ENCODE data around the gene RTEL1.

Gene RTEL1

GRCh38 chr20:63672666-63673065, 14.6 kb downstream of the RTEL1 start:
- no peak for DNase-seq

GRCh38 chr20:63673951-63674350, 15.8 kb downstream of the RTEL1 start:
- no peak for DNase-seq

GRCh38 chr20:63675681-63676368, 17.7 kb downstream of the RTEL1 start:
- no peak for DNase-seq

DNA sequence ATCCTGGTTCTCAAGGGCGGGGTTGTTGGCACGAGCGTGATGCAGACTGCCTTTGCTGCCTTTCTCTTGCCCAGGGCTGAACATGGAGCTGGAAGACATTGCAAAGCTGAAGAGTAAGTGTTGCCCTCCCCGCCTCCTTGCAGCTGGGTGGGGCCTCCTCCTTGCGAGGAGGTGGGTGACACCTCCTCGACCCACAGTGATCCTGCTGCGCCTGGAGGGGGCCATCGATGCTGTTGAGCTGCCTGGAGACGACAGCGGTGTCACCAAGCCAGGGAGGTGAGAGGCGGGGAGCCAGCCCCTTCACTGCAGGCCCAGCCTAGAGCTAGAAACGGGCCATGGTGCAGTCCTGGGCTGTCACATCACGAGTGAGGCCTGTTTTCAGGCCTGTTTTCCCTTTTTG, 20.0 kb downstream of the RTEL1 start:
- no peak for DNase-seq

GRCh38 chr20:63678667-63679465, 20.8 kb downstream of the RTEL1 start:
- DNase-seq = no peak

- no peak for DNase-seq
Measured at GRCh38 chr20:63679799-63680305, 21.7 kb downstream of the RTEL1 start.

DNA sequence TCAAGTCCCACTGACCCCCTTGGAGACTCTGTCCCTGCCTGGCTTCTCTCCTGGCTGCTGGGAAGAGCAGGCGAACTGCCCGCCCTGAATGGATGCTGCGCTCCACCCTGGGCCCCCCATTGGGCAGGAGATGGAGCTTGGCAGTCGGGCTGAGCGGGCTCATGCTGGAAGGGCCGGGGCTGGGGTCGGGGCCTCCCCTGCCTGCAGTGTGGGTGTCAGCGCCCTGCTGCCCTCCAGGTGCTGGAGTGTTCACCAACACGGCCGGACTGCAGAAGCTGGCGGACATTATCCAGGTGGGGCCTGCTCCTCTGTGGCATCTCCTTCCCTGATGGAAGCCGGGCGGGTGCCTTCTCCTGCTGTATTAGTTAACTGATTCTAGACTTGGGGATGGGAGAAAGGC, 22.3 kb downstream of the RTEL1 start:
- DNase-seq = no peak

DNA sequence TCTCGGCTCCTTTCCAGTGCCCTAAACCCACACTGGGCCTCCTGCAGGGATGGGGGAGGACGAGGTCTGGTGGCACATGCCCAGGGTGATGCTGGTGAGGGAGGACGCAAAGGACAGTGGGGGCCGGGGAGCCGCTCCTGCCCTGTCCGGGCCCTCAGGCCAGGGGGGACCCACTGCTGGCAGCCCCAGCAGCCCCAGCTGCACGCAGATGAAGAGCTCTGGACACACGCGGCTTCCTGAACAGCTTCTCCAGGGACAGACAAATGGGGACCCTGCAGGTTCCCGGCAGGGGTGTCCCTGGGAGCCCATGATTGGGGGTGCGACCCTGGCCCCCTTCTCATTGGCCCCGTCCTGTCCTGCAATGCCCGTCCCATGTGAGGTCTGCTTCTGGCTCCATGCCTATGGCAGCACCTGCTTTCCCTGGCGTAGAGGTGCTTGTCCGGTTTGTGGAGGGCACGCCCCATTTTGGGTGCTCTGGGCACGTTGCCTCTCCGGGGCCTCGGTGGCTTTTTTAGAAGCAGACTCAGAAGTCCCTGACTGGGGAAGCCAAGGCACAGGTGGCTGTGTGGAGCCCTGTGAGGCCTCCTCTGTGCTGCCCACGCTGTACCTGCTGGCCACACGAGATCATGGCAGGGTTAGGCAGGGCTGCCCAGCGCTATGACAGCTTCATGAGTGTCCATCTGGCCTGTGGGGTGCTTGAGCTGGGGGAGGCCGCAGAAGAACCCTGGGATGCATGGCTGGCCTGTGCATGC, 22.9 kb downstream of the RTEL1 start:
- DNase-seq = no peak

DNA sequence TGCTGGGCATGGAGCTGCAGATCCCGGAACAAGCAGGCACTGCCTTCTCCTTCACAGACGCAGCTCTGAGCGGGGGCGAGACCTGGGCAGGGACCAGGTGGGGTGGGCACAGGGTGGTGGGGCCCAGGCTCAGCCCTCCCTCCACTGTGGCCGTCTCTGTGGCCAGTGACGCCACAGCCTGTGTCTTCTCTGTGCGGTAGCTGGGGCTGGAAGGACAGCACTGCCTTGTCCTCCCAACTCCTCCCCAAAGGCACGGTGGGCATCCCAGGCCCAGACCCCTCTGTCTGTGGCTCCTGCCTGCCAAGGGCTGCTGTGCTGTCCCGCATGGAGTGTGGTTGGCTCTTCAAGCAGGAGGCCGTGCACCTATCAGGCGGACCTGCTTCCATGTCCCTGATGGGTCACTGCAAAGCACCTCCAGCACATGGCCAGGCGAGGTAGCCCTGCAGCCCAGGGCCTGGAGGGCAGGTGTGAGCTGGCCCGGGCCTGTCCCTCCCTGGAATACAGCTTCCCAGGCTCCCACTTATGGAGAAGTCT, 23.6 kb downstream of the RTEL1 start:
- no peak for DNase-seq

- no peak for DNase-seq
Measured at GRCh38 chr20:63682384-63683139, 24.4 kb downstream of the RTEL1 start.

DNA sequence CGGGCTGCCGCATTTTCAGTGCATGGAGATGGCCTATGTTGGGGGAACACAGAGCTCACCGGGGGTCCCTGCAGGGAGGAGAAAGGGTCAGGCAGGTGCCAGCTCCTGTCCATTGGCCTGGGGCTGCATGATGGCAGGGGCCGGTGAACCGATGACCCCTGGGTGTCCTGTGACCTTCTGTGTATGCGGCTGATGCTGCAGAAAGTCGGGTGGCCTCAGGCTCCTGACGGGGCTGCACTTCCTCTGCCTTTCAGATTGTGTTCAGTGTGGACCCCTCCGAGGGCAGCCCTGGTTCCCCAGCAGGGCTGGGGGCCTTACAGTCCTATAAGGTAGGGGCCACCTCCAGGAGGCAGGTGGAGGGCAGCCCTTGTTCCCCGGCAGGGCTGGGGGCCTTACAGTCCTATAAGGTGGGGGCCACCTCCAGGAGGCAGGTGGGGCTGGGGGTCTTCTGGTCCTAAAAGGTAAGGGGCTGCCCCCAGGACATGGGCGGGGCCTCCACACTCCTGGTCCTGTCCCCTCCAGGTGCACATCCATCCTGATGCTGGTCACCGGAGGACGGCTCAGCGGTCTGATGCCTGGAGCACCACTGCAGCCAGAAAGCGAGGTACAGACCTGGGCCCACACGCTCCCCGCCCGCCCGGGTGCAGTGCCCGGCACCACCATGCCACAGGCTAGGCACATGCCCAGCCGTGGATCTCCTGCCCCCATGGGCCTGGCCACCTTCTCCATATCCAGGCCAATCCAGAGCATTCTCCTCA, 27.3 kb downstream of the RTEL1 start:
- DNase-seq = no peak

DNA sequence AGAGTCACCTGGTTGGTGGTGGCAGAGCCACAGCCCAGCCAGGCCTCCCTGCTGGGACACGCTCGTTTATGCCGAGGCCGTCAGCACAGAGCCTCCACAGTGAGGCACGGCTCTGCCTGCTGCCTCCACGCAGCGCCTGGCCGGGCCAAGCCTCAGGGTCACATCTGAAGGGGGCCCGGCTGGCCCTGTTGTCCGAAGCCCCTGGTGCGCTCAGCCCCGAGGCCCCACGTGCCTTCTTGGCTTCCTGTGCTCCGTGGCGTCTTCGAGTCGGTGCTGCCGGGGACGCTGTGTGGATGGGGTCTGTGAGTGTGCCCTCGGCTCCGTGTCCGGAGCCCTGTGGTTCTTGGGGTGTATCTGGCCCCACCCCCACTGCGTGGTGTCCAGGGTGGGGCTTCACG, 28.0 kb downstream of the RTEL1 start:
- no peak for DNase-seq

- DNase-seq = peak; percentile 43
Measured at GRCh38 chr20:63686492-63687321, 28.6 kb downstream of the RTEL1 start.

DNA sequence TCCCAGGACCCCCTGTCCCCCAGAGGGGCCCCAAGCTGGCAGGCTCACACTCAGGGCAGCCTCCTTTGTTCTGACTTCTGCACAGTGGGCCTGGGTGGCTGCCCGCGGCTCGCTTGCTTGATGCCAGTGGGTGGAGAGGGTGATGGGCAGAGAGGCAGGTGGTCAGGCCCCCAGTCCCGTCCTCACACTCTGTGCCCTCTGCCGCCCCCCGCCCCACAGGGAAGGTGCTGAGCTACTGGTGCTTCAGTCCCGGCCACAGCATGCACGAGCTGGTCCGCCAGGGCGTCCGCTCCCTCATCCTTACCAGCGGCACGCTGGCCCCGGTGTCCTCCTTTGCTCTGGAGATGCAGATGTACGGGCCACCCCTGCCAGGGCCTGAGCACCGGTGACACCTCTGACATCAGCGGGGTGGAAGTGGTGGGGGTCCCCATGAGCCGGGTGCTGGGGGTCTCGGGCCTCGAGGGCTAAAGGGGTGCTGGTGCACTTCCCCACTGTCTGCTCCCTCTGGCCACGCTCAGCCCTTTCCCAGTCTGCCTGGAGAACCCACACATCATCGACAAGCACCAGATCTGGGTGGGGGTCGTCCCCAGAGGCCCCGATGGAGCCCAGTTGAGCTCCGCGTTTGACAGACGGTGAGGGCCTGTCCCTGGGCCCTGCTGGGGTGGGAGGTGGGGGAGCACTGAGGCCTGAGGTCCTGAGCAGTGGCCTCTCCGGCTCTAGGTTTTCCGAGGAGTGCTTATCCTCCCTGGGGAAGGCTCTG, 29.5 kb downstream of the RTEL1 start:
- no peak for DNase-seq

GRCh38 chr20:63688228-63689045, 30.3 kb downstream of the RTEL1 start:
- DNase-seq = no peak

- DNase-seq = no peak
Measured at GRCh38 chr20:63689046-63690002, 31.2 kb downstream of the RTEL1 start.

GRCh38 chr20:63690003-63690897, 32.1 kb downstream of the RTEL1 start:
- DNase-seq = no peak

All from CD4-positive, alpha-beta T cell treated with Interleukin-6 for 4 hours (primary cell).